NCI-H2227 (cell line): ENCODE results near the gene EFCAB5.
A peak's percentile ranks its signal among the peaks of the same experiment; 100 is the strongest.
"Not testable (repeated sequence)": the region's sequence is repeated elsewhere in the genome, so short reads cannot be mapped to it uniquely, and the experiment has no call there.

Experiments used
- DNase-seq: peaks from one replicate; lab custom pipeline; 2025; ENCODE audit not compliant: unreplicated experiment; lab: John Stamatoyannopoulos, UW

EFCAB5 gene

DNA sequence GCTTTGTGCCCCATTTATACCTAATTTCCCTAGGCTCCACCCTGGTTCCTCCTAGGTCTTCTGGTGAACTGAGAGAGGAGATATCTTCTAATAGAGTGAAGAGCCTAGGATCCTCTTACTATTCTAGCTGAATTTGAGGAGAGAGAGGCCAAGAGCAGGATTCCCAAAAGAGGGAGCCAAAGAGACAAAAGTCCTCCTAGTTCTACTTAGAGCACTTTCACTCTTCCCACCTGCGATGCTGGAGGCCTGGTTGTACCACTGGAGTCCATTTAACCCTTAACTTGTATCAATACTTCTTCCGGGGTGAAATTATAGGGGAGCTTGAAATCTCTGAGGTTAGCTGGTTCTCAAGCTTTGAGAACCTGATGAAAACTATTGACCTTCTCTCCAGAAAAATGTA, 8.1 kb upstream of the EFCAB5 start:
- DNase-seq = peak; percentile 3

DNA sequence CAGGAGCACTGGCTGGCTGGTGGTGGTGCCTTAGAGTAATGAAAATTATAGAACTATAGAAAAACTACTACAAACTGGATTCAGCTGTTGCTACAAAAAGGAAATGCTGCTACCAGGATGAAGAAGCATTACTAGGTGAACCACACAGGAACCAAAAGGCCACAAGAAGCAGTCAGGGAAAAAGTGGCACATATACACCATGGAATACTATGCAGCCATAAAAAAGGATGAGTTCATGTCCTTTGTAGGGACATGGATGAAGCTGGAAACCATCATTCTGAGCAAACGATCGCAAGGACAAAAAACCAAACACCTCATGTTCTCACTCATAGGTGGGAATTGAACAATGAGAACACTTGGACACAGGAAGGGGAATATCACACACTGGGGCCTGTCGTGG, 5.5 kb upstream of the EFCAB5 start:
- DNase-seq = not testable (repeated sequence)

DNA sequence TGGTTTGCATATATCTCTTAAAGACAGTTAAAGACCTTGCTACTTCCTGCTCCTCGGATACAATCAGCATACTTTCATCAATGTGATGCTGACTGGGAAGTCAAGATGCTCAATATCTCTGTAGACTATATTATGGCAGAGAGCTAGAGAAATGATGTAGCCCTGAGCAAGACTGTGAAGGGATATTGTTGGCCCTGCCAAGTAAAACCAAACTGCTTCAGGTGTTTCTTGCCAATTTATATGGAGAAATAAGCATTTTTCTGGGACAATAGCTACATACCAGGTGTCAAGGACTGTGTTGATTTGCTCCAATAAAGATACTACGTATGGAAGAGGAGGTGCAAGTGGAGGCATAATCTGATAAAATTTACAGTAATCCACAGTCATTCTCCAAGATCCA, 4.7 kb upstream of the EFCAB5 start:
- DNase-seq = no peak

DNA sequence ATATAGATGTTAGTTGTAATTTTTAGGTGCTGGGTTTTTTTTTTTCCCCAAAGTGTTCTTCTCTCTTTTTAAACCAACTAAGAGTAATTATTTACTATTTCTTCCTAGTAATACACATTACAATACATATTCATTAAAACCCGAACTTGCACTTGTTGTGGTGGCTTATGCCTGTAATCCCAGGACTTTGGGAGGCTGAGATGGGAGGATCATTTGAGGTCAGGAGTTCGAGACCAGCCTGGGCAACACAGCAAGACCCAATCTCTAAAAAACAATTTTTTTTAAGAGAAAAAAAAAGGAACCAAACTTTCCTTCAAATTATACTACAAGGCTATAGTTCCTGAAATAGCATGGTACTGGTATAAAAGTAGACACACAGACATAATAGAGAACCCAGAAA, 3.8 kb downstream of the EFCAB5 start:
- DNase-seq = no peak

GRCh38 chr17:29948448-29949215, 7.2 kb downstream of the EFCAB5 start:
- peak; percentile 0 for DNase-seq

GRCh38 chr17:29949696-29950095, 8.3 kb downstream of the EFCAB5 start:
- DNase-seq = peak; percentile 16

DNA sequence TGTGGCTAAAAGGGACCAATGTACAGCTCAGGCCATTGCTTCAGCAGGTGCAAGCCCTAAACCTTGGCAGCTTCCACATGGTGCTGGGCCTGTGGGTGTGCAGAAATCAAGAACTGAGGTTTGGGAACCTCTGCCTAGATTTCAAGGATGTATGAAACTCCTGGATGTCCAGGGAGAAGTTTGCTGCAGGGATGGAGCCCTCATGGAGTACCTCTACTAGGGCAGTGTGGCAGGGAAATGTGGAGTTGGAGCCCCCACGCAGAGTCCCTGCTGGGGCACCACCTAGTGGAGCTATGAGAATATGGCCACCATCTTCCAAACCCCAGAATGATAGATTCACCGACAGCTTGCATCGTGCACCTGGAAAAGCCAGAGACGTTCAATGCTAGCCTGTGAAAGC, 13.0 kb downstream of the EFCAB5 start:
- no peak for DNase-seq

- DNase-seq = no peak
Measured at GRCh38 chr17:29956225-29956624, 14.8 kb downstream of the EFCAB5 start.

GRCh38 chr17:29957488-29957887, 16.1 kb downstream of the EFCAB5 start:
- DNase-seq = not testable (repeated sequence)

DNA sequence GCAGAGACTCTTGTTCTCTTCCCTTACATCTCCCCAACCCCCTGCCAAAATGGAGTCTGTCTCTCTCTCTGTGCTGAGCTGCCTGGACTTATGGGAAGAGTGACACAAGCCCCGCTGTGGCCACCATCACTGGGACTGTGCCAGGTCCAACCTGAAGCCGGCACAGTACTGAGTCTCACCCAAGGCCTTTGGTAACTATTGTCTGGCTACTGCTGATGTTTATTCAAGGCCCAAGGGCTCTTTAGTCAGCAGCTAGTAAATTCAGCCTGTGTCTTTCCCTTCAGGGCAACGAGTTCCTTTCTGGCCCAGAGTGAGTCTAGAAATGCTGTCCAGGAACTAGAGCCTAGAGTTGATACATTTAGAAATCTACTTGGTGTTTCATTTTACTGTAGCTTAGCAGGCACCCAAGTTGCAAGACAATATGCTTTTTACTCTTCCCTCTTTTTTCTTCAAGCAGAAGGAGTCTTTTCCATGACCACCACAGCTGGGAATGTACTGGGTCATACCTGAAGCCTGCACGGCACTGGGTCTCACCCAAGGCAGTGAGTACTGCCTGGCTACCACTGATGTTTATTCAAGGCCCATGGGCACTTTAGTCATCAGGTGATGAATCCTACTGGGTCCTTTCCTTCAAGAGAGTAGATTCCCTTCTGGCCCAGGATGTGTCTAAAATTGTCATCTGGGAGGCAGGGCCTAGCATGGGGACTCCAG, 17.7 kb downstream of the EFCAB5 start:
- DNase-seq = no peak

GRCh38 chr17:29959658-29960337, 18.4 kb downstream of the EFCAB5 start:
- DNase-seq = no peak

DNA sequence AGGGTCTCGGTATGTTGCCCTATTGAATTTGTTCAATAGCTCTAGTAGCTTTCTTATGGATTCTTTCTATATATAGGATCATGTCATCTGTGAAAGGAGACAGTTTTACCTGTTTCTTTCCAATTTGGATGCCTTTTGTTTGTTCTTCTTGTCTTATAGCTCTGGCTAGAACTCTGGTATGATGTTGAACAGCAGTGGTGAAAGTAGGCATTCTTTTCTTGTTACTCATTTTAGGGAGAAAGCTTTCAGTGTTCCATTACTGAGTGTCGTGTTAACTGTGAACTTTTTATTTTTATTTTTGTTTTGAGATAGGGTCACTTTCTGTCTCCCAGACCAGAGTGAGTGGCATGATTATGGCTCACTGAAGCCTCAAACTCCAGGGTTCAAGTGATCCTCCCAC, 21.2 kb downstream of the EFCAB5 start:
- DNase-seq = no peak

DNA sequence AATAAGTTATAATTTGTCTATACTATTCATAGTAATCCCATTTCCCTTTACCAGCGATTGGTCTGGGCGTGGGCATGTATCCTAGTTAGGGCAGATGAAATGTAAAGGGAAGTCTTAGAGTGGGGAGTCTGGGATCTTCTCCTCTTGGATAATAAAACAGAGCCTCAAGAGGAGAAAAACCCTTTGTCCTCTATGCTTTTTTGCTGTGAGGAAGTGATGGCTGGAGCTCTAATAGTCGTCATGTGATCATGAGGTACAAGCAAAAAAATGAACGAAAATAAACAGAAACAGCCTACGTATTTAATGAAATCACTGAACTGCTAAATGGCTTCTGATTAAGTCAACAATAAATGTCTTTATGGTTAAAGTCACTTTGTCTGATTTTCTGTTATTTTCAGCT, 26.8 kb downstream of the EFCAB5 start:
- DNase-seq = no peak

- DNase-seq = peak; percentile 38
Measured at GRCh38 chr17:29972277-29972676, 30.8 kb downstream of the EFCAB5 start.

DNA sequence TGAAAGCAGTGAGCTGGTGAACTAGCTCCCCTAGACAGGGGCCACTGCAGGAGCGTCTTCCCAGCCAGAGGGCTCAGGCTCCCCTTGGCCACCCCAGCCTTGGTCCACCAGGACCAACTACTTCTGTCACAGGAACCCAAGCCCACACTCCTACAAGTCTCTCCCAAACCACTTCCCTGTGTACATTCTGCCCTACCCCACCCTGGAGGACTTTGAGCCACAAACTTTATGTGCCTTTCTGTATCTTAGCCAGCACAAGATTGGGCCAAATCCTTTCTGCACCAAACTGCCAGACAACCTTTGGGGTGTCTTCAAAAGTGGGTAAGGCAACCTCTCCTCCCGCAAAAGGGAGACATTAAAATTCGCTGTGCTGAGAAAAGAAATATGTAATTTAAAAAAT, 31.6 kb downstream of the EFCAB5 start:
- no peak for DNase-seq

GRCh38 chr17:29977836-29978235, 36.4 kb downstream of the EFCAB5 start:
- no peak for DNase-seq

GRCh38 chr17:29980261-29980660, 38.8 kb downstream of the EFCAB5 start:
- no peak for DNase-seq

GRCh38 chr17:29982991-29983653, 41.7 kb downstream of the EFCAB5 start:
- no peak for DNase-seq

GRCh38 chr17:29996458-29996857, 55.0 kb downstream of the EFCAB5 start:
- no peak for DNase-seq

- no peak for DNase-seq
Measured at GRCh38 chr17:30000001-30000754, 58.7 kb downstream of the EFCAB5 start.

- no peak for DNase-seq
Measured at GRCh38 chr17:30000755-30001257, 59.4 kb downstream of the EFCAB5 start.
